Retinal pigment epithelial cell (primary cell): Measurements from ENCODE around the gene DCTD.

Experiments used
- DNase-seq: peaks from one replicate; pipeline ENCODE4 v3.0.0-alpha.2; 2010; ENCODE audit warnings: low read depth
- H3K4me3 ChIP-seq: 2 replicates; pipeline ENCODE4 v1.5.1; 2011; ENCODE audit warnings: mild to moderate bottlenecking, low read length, control low read depth, moderate library complexity
- CTCF ChIP-seq: conservative IDR thresholded peaks from 2 replicates; pipeline ENCODE4 v1.5.1; 2011; ENCODE audit warnings: low read depth, low read length, control low read depth, inconsistent platforms

DCTD gene

GRCh38 chr4:182843808-182844325 lies 73.3 kb downstream of the DCTD start:
- no peak for DNase-seq
- H3K4me3 ChIP-seq: no peak overlapping the region
- no peak for TF ChIP-seq CTCF

- DNase-seq: no peak
- no peak for TF ChIP-seq CTCF
- H3K4me3 ChIP-seq: no peak overlapping the region
Observed at GRCh38 chr4:182842759-182843390, 74.3 kb downstream of the DCTD start.

GRCh38 chr4:182842104-182842600 lies 75.0 kb downstream of the DCTD start:
- DNase-seq: no peak
- no peak for TF ChIP-seq CTCF
- H3K4me3 ChIP-seq: no peak overlapping the region

GRCh38 chr4:182840108-182840507 lies 77.1 kb downstream of the DCTD start:
- DNase-seq: no peak
- H3K4me3 ChIP-seq: no peak overlapping the region
- no peak for TF ChIP-seq CTCF
